Measurements from ENCODE around the gene SPRED1.
A peak's percentile ranks its signal among the peaks of the same experiment; 100 is the strongest.

SPRED1 gene

GRCh38 chr15:38307861-38308641 lies 55.4 kb downstream of the SPRED1 start:
- peaks cover 24% of the 10 kb centered on the region for H3K4me1 ChIP-seq (ENCODE audit: insufficient read depth, low read length, poor library complexity, severe bottlenecking)
- no peaks in the 10 kb centered on the region for H3K36me3 ChIP-seq (ENCODE audit: insufficient read depth, low read length)
- peak overlapping the region; percentile 30 for H3K4me2 ChIP-seq (ENCODE audit: low read depth, low read length, poor library complexity, severe bottlenecking)
- no peaks in the 10 kb centered on the region for H3K9me3 ChIP-seq (ENCODE audit: insufficient read depth, low read depth, low read length)
- H3K9ac ChIP-seq (ENCODE audit: low read depth, low read length, poor library complexity, severe bottlenecking) = no peak overlapping the region
- no peaks in the 10 kb centered on the region; the same call in 1 of the 2 replicates for H3F3A ChIP-seq (ENCODE audit: low read depth)
- TF ChIP-seq CTCF (conservative IDR thresholded peaks at IDR 0.05; ENCODE audit: low read length) (no peak), EZH2phosphoT487 (IDR thresholded peaks at IDR 0.05; ENCODE audit: borderline replicate concordance) (peak; percentile 64)
- no peaks in the 10 kb centered on the region for H3K9me2 ChIP-seq (replicated peaks; ENCODE audit: low read depth, low read length)
- H3K4me3 ChIP-seq (ENCODE audit: low read length, poor library complexity, severe bottlenecking) = peak overlapping the region; percentile 11
- no peaks in the 10 kb centered on the region for H3K79me2 ChIP-seq (ENCODE audit: insufficient read depth, low read length)
- no peaks in the 10 kb centered on the region for H4K20me1 ChIP-seq (ENCODE audit: insufficient read depth, low read length, poor library complexity, severe bottlenecking)
- H3K27me3 ChIP-seq (ENCODE audit: insufficient read depth, low read length, poor library complexity, severe bottlenecking) = peaks cover 15% of the 10 kb centered on the region
- H2AFZ ChIP-seq (ENCODE audit: low read length) = no peak overlapping the region

GRCh38 chr15:38308797-38309196 lies 56.2 kb downstream of the SPRED1 start:
- peak overlapping the region; percentile 11 for H3K4me3 ChIP-seq (ENCODE audit: low read length, poor library complexity, severe bottlenecking)
- TF ChIP-seq EZH2phosphoT487 (IDR thresholded peaks at IDR 0.05; ENCODE audit: borderline replicate concordance) (no peak), CTCF (conservative IDR thresholded peaks at IDR 0.05; ENCODE audit: low read length) (no peak)
- no peaks in the 10 kb centered on the region for H4K20me1 ChIP-seq (ENCODE audit: insufficient read depth, low read length, poor library complexity, severe bottlenecking)
- no peaks in the 10 kb centered on the region for H3K79me2 ChIP-seq (ENCODE audit: insufficient read depth, low read length)
- peak overlapping the region; percentile 30 for H3K4me2 ChIP-seq (ENCODE audit: low read depth, low read length, poor library complexity, severe bottlenecking)
- no peaks in the 10 kb centered on the region for H3K9me3 ChIP-seq (ENCODE audit: insufficient read depth, low read depth, low read length)
- no peaks in the 10 kb centered on the region for H3K9me2 ChIP-seq (replicated peaks; ENCODE audit: low read depth, low read length)
- H3F3A ChIP-seq (ENCODE audit: low read depth) = no peaks in the 10 kb centered on the region; the same call in 1 of the 2 replicates
- H3K9ac ChIP-seq (ENCODE audit: low read depth, low read length, poor library complexity, severe bottlenecking) = no peak overlapping the region
- H3K36me3 ChIP-seq (ENCODE audit: insufficient read depth, low read length) = no peaks in the 10 kb centered on the region
- peaks cover 19% of the 10 kb centered on the region for H3K27me3 ChIP-seq (ENCODE audit: insufficient read depth, low read length, poor library complexity, severe bottlenecking)
- H2AFZ ChIP-seq (ENCODE audit: low read length) = no peak overlapping the region
- H3K4me1 ChIP-seq (ENCODE audit: insufficient read depth, low read length, poor library complexity, severe bottlenecking) = peaks cover 24% of the 10 kb centered on the region

- no peaks in the 10 kb centered on the region for H3K36me3 ChIP-seq (ENCODE audit: insufficient read depth, low read length)
- no peak overlapping the region for H3K4me3 ChIP-seq (ENCODE audit: low read length, poor library complexity, severe bottlenecking)
- no peaks in the 10 kb centered on the region for H4K20me1 ChIP-seq (ENCODE audit: insufficient read depth, low read length, poor library complexity, severe bottlenecking)
- no peak overlapping the region for H3K9ac ChIP-seq (ENCODE audit: low read depth, low read length, poor library complexity, severe bottlenecking)
- H2AFZ ChIP-seq (ENCODE audit: low read length) = no peak overlapping the region
- TF ChIP-seq EZH2phosphoT487 (IDR thresholded peaks at IDR 0.05; ENCODE audit: borderline replicate concordance) (no peak), CTCF (conservative IDR thresholded peaks at IDR 0.05; ENCODE audit: low read length) (no peak)
- no peak overlapping the region for H3K4me2 ChIP-seq (ENCODE audit: low read depth, low read length, poor library complexity, severe bottlenecking)
- H3K4me1 ChIP-seq (ENCODE audit: insufficient read depth, low read length, poor library complexity, severe bottlenecking) = peaks cover 18% of the 10 kb centered on the region
- no peaks in the 10 kb centered on the region for H3K9me3 ChIP-seq (ENCODE audit: insufficient read depth, low read depth, low read length)
- peaks cover 22% of the 10 kb centered on the region for H3K27me3 ChIP-seq (ENCODE audit: insufficient read depth, low read length, poor library complexity, severe bottlenecking)
- no peaks in the 10 kb centered on the region for H3K9me2 ChIP-seq (replicated peaks; ENCODE audit: low read depth, low read length)
- no peaks in the 10 kb centered on the region; the same call in 1 of the 2 replicates for H3F3A ChIP-seq (ENCODE audit: low read depth)
- H3K79me2 ChIP-seq (ENCODE audit: insufficient read depth, low read length) = no peaks in the 10 kb centered on the region
These were observed 59.6 kb downstream of the SPRED1 start for GRCh38 chr15:38312190-38312589.
